H1 (cell line): Measurements from ENCODE around the gene PRKAR1B. TPM values are rescaled to one million over a fixed set of nuclear protein-coding genes. Genes with fewer than 3 reads are reported as not detected.

Experiments
- CTCF ChIA-PET: fragments of 300-600 bp; sonication (Branson Sonifier 250); formaldehyde crosslinking; loops from one replicate; lab custom pipeline; 2021; ENCODE audit not compliant: partially characterized antibody; lab: Charles Lee
- POLR2A ChIA-PET: fragments of 300-600 bp; sonication (Branson Sonifier 250); formaldehyde crosslinking; loops from one replicate; lab custom pipeline; 2021; ENCODE audit warnings: inconsistent platforms; ENCODE audit not compliant: partially characterized antibody; lab: Charles Lee
- DNase-seq, 2 experiments: peaks; one replicate each; pipeline versions ENCODE4 v3.0.0 to v3.0.0-alpha.2; 2010 to 2022; ENCODE audit warnings: low spot score in 2 of 2, low read depth in 1 of 2, mixed read lengths in 1 of 2
- FAIRE-seq: peaks from 2 replicates; lab custom pipeline; 2011; peaks lifted over from hg19 to GRCh38; lab: Jason Lieb, UNC
- H2AFZ ChIP-seq: 2 replicates; pipeline ENCODE4 v1.8.1; 2012; ENCODE audit warnings: low read length, inconsistent platforms
- H2AK5ac ChIP-seq: 2 replicates; pipeline ENCODE4 v1.6.1; 2013; ENCODE audit warnings: low read depth, low read length
- H2BK120ac ChIP-seq: replicated peaks from 2 replicates; pipeline ENCODE3; 2013; ENCODE audit warnings: low read depth, low read length, inconsistent platforms
- H2BK12ac ChIP-seq: 2 replicates; pipeline ENCODE4 v1.6.1; 2013; ENCODE audit warnings: low read depth, low read length
- H2BK15ac ChIP-seq: 2 replicates; pipeline ENCODE4 v1.6.1; 2013; ENCODE audit warnings: low read length
- H2BK20ac ChIP-seq: 2 replicates; pipeline ENCODE4 v1.6.1; 2013; ENCODE audit warnings: low read length
- H2BK5ac ChIP-seq: 2 replicates; pipeline ENCODE4 v1.6.1; 2013; ENCODE audit warnings: low read depth, low read length
- H3K14ac ChIP-seq: 2 replicates; pipeline ENCODE4 v1.6.1; 2013; ENCODE audit warnings: inconsistent platforms; ENCODE audit not compliant: insufficient read length
- H3K18ac ChIP-seq: 2 replicates; pipeline ENCODE4 v1.6.1; 2013; ENCODE audit warnings: low read length; ENCODE audit errors: extremely low read depth
- H3K23ac ChIP-seq: 2 replicates; pipeline ENCODE4 v1.6.1; 2013; ENCODE audit warnings: inconsistent platforms; ENCODE audit not compliant: insufficient read length
- H3K23me2 ChIP-seq: 2 replicates; pipeline ENCODE4 v1.6.1; 2013; ENCODE audit warnings: low read depth, low read length
- H3K27ac ChIP-seq: 2 replicates; pipeline ENCODE4 v1.6.1; 2011; ENCODE audit warnings: low read depth, low read length, inconsistent platforms
- H3K27me3 ChIP-seq, 4 experiments: replicated peaks in 1 of 4; 1 replicate in 1 of 4; 2 replicates in 3 of 4; pipeline versions ENCODE4 v1.6.1 to v1.8.1; 2011 to 2013; ENCODE audit warnings: low read length in 3 of 4, mild to moderate bottlenecking in 3 of 4, inconsistent platforms in 2 of 4, mixed read lengths in 2 of 4, moderate library complexity in 1 of 4; ENCODE audit not compliant: control insufficient read depth in 3 of 4, insufficient read depth in 3 of 4; ENCODE audit errors: extremely low read depth in 1 of 4
- H3K36me3 ChIP-seq, 4 experiments: 2 replicates each; pipeline versions ENCODE4 v1.6.1 to v1.8.1; 2011 to 2013; ENCODE audit warnings: mild to moderate bottlenecking in 4 of 4, low read length in 3 of 4, moderate library complexity in 2 of 4, control low read depth in 1 of 4, inconsistent platforms in 1 of 4; ENCODE audit not compliant: insufficient read depth in 4 of 4, control insufficient read depth in 2 of 4
- H3K4ac ChIP-seq: replicated peaks from 2 replicates; pipeline ENCODE3; 2013; ENCODE audit warnings: low read length, low read depth, mixed read lengths, inconsistent platforms; ENCODE audit not compliant: insufficient read length
- H3K4me1 ChIP-seq, 4 experiments: replicated peaks in 1 of 4; 1 replicate in 1 of 4; 2 replicates in 3 of 4; pipeline versions ENCODE4 v1.6.1 to v1.8.1; 2011 to 2013; ENCODE audit warnings: low read length in 3 of 4, inconsistent platforms in 2 of 4, mixed read lengths in 1 of 4; ENCODE audit not compliant: insufficient read depth in 4 of 4, control insufficient read depth in 3 of 4
- H3K4me2 ChIP-seq, 2 experiments: 2 replicates each; pipeline versions ENCODE4 v1.6.1 to v1.8.1; 2011 to 2013; ENCODE audit warnings: low read depth in 2 of 2, low read length in 2 of 2, control low read depth in 1 of 2, inconsistent platforms in 1 of 2, mild to moderate bottlenecking in 1 of 2; ENCODE audit not compliant: insufficient read depth in 1 of 2
- H3K4me3 ChIP-seq, 4 experiments: fragments of 200-600, 300-600 bp in 1 of 4; sonication (generic), shearing (Covaris generic), sonication (Bioruptor Twin) in 1 of 4; 2 replicates each; pipeline versions ENCODE4 v1.5.1 to v1.8.1; 2011 to 2016; ENCODE audit warnings: low read length in 4 of 4, low read depth in 3 of 4, control low read depth in 2 of 4, inconsistent platforms in 2 of 4, mild to moderate bottlenecking in 2 of 4, mixed read lengths in 1 of 4, moderate library complexity in 1 of 4; ENCODE audit not compliant: insufficient read depth in 2 of 4; ENCODE audit errors: extremely low read depth in 1 of 4
- H3K56ac ChIP-seq: replicated peaks from 2 replicates; pipeline ENCODE3; 2013; ENCODE audit warnings: low read depth, mild to moderate bottlenecking, mixed read lengths, low read length, inconsistent platforms; ENCODE audit not compliant: insufficient read length
- H3K79me1 ChIP-seq: 2 replicates; pipeline ENCODE4 v1.6.1; 2013; ENCODE audit warnings: low read depth, low read length, control low read depth
- H3K79me2 ChIP-seq, 2 experiments: 2 replicates each; pipeline versions ENCODE4 v1.6.1 to v1.8.1; 2012 to 2013; ENCODE audit warnings: low read length in 2 of 2, mild to moderate bottlenecking in 2 of 2, inconsistent platforms in 1 of 2; ENCODE audit not compliant: insufficient read depth in 2 of 2, control insufficient read depth in 1 of 2
- H3K9ac ChIP-seq, 4 experiments: replicated peaks in 1 of 4; 1 replicate in 1 of 4; 2 replicates in 3 of 4; pipeline versions ENCODE4 v1.6.1 to v1.8.1; 2011 to 2013; ENCODE audit warnings: low read depth in 3 of 4, low read length in 3 of 4, control low read depth in 2 of 4, mild to moderate bottlenecking in 2 of 4, moderate library complexity in 2 of 4, inconsistent platforms in 1 of 4; ENCODE audit errors: extremely low read depth in 1 of 4
- H3K9me3 ChIP-seq, 2 experiments: 2 replicates each; pipeline versions ENCODE4 v1.6.1 to v1.8.1; 2012 to 2013; ENCODE audit warnings: mild to moderate bottlenecking in 2 of 2, moderate library complexity in 2 of 2, control low read depth in 1 of 2, inconsistent platforms in 1 of 2, low read depth in 1 of 2, low read length in 1 of 2, mixed read lengths in 1 of 2; ENCODE audit not compliant: insufficient read depth in 2 of 2
- H4K20me1 ChIP-seq, 2 experiments: replicated peaks in 1 of 2; 2 replicates each; pipeline versions ENCODE3 to v1.8.1; 2011 to 2013; ENCODE audit warnings: inconsistent platforms in 2 of 2, low read length in 2 of 2, mild to moderate bottlenecking in 1 of 2; ENCODE audit not compliant: insufficient read depth in 2 of 2, control insufficient read depth in 1 of 2
- H4K5ac ChIP-seq: 2 replicates; pipeline ENCODE4 v1.6.1; 2013; ENCODE audit warnings: low read length, low read depth, mixed read lengths, inconsistent platforms; ENCODE audit not compliant: insufficient read length
- H4K8ac ChIP-seq: 2 replicates; pipeline ENCODE4 v1.8.0; 2013; ENCODE audit warnings: mild to moderate bottlenecking, moderate library complexity, low read length, inconsistent platforms; ENCODE audit not compliant: insufficient read depth; ENCODE audit errors: extremely low read depth
- H4K91ac ChIP-seq: replicated peaks from 2 replicates; pipeline ENCODE3; 2013; ENCODE audit warnings: low read length, mixed read lengths, inconsistent platforms; ENCODE audit not compliant: insufficient read length
- ASH2L ChIP-seq: fragments of 200-600, 300-600 bp; sonication (generic); IDR thresholded peaks from one replicate; pipeline ENCODE4 v1.7.1; 2017; ENCODE audit warnings: low read length
- BACH1 ChIP-seq: IDR thresholded peaks from 2 replicates; pipeline ENCODE4 v1.6.1; 2012; ENCODE audit warnings: low read length, improper control_type of control experiment
- CBX8 ChIP-seq: fragments of 300-800, 300-1000 bp; sonication (generic); IDR thresholded peaks from 2 replicates; pipeline ENCODE4 v1.7.1; 2016; ENCODE audit warnings: low read depth, low read length, borderline replicate concordance
- CEBPB ChIP-seq: IDR thresholded peaks from 2 replicates; pipeline ENCODE4 v1.6.1; 2012; ENCODE audit warnings: low read depth, low read length
- EGR1 ChIP-seq: IDR thresholded peaks from 2 replicates; pipeline ENCODE4 v1.6.1; 2011; ENCODE audit warnings: low read depth, low read length, borderline replicate concordance
- EZH2 ChIP-seq: fragments of 200-600 bp; sonication (generic); IDR thresholded peaks from 2 replicates; pipeline ENCODE4 v1.7.1; 2012; ENCODE audit warnings: low read depth, mild to moderate bottlenecking, moderate library complexity, low read length, inconsistent platforms; ENCODE audit not compliant: severe bottlenecking
- JUN ChIP-seq: IDR thresholded peaks from 2 replicates; pipeline ENCODE4 v1.6.1; 2011; ENCODE audit warnings: low read depth, mild to moderate bottlenecking, improper control_type of control experiment, low read length
- MAFK ChIP-seq: IDR thresholded peaks from 2 replicates; pipeline ENCODE4 v1.6.1; 2012; ENCODE audit warnings: low read depth, mild to moderate bottlenecking, improper control_type of control experiment, low read length
- NRF1 ChIP-seq: IDR thresholded peaks from 2 replicates; pipeline ENCODE4 v1.6.1; 2011; ENCODE audit warnings: mild to moderate bottlenecking, low read depth, low read length, improper control_type of control experiment
- POLR2A ChIP-seq, 2 experiments: IDR thresholded peaks; 1 replicate in 1 of 2; 2 replicates in 1 of 2; pipeline ENCODE4 v1.6.1; 2011; ENCODE audit warnings: low read depth in 2 of 2, low read length in 2 of 2, mild to moderate bottlenecking in 2 of 2; ENCODE audit errors: control extremely low read depth in 1 of 2
- RNF2 ChIP-seq: fragments of 200-900, 300-1000 bp; sonication (generic); IDR thresholded peaks from 2 replicates; pipeline ENCODE4 v1.7.1; 2016; ENCODE audit warnings: borderline replicate concordance, low read depth, mild to moderate bottlenecking, antibody characterized with exemption, low read length; ENCODE audit not compliant: poor library complexity, severe bottlenecking; ENCODE audit errors: missing control alignments
- SAP30 ChIP-seq: fragments of 300-600 bp; sonication (generic); IDR thresholded peaks from 2 replicates; pipeline ENCODE4 v1.7.1; 2012; ENCODE audit warnings: low read length, moderate library complexity, mild to moderate bottlenecking, inconsistent platforms; ENCODE audit not compliant: insufficient read depth, insufficient replicate concordance
- SIRT6 ChIP-seq: IDR thresholded peaks from one replicate; pipeline ENCODE4 v1.7.1; 2012; ENCODE audit warnings: low read length, inconsistent platforms
- SUZ12 ChIP-seq: fragments of 200-600 bp; sonication (generic); IDR thresholded peaks from 2 replicates; pipeline ENCODE4 v1.6.1; 2012; ENCODE audit warnings: mild to moderate bottlenecking, inconsistent platforms, low read length, moderate library complexity, mixed read lengths
- TCF12 ChIP-seq: IDR thresholded peaks from 2 replicates; pipeline ENCODE4 v1.6.1; 2011; ENCODE audit warnings: low read depth, mild to moderate bottlenecking, low read length
- WGBS, 2 experiments: shearing (Covaris generic) in 1 of 2; methylation state at CpG; one replicate each; pipeline versions ENCODE4 v1.1.6 to v1.1.7; 2013 to 2015; ENCODE audit warnings: low lambda C conversion rate in 2 of 2, mixed read lengths in 2 of 2, inconsistent platforms in 1 of 2, low coverage in 1 of 2, missing lambda C conversion rate in 1 of 2; ENCODE audit not compliant: insufficient replicate concordance in 2 of 2, insufficient coverage in 1 of 2, insufficient read length in 1 of 2; ENCODE audit errors: extremely low coverage in 1 of 2, missing lambda C conversion rate in 1 of 2; 5-methylcytosine and 5-hydroxymethylcytosine counted together
- polyA plus RNA-seq, 7 experiments: library from polyadenylated mRNA; depleted of rRNA in 3 of 7; stranded (reverse) in 5 of 7; unstranded in 2 of 7; fragments of >200 nt in 5 of 7; fragments of 200-250 nt in 2 of 7; gene quantifications; 1 replicate in 5 of 7; 2 replicates in 1 of 7; 4 replicates in 1 of 7; pipeline versions ENCODE4 v1.2.1 to v1.2.3, GENCODE V29; 2011 to 2013; ENCODE audit warnings: missing spikeins in 2 of 7, mixed read lengths in 2 of 7
- total RNA-seq: library from RNA; stranded (reverse); fragmentation: NEBNext Ultra II Directional; extraction: Animal tissue kit (Norgen Biotek cat#: 25700); gene quantifications from 2 replicates; pipeline ENCODE4 v1.2.1, GENCODE V29; 2021

The PRKAR1B gene
- total and polyA plus RNA-seq, 2 of the 8 experiments (the other 6 are each of a cell fraction or from before 2014, with no cell fraction given), result 12.3 to 55.7 TPM

GRCh38 chr7:716222-716621, 10.9 kb downstream of the PRKAR1B start:
- CTCF ChIA-PET, result interaction anchor here (0.6 to 1.5 kb wide), 5 partner anchors 10 to 1731 kb away, joined by 3 to 4 read pairs (median 3); partner anchors contain the start of gene DNAAF5
- POLR2A ChIA-PET, result interaction anchor here (1.2 kb wide), 1 partner anchor 11 kb away, joined by 3 read pairs; the partner anchor contains the start of genes DNAAF5 and PRKAR1B
- no peak overlapping the region for H2AFZ ChIP-seq
- peaks cover 0 to 5% of the 10 kb centered on the region in 2 experiments; a peak in 2 of 4 replicates for H3K9me3 ChIP-seq
- FAIRE-seq (no peak), DNase-seq (no peak)
- no peak overlapping the region for H2BK12ac ChIP-seq
- H3K27ac ChIP-seq, result no peak overlapping the region
- no peaks in the 10 kb centered on the region for H3K27me3 ChIP-seq
- WGBS, 2 experiments, result 86% methylated on average over 10 of the region's 10 CpGs; no CpG with 5 or more reads in 1 of the 2 experiments
- no peak overlapping the region for H4K91ac ChIP-seq
- no peak overlapping the region for H3K4me2 ChIP-seq
- H2BK15ac ChIP-seq, result no peak overlapping the region
- no peaks in the 10 kb centered on the region; a peak in 1 of 8 replicates for H3K36me3 ChIP-seq
- H3K79me2 ChIP-seq, result peaks cover 0 to 37% of the 10 kb centered on the region in 2 experiments; a peak in 2 of 4 replicates
- H3K4me1 ChIP-seq, result peaks cover 0 to 7% (median 4%) of the 10 kb centered on the region in 4 experiments; a peak in 5 of 7 replicates
- no peak overlapping the region for H2BK120ac ChIP-seq
- H3K18ac ChIP-seq, result no peak overlapping the region
- no peak overlapping the region for H3K56ac ChIP-seq
- H3K4me3 ChIP-seq, result no peak overlapping the region
- H3K9ac ChIP-seq, result no peak overlapping the region
- H3K14ac ChIP-seq, result no peak overlapping the region
- no peak overlapping the region for H2AK5ac ChIP-seq
- H3K23ac ChIP-seq, result no peak overlapping the region
- H3K4ac ChIP-seq, result no peak overlapping the region
- H2BK20ac ChIP-seq, result no peak overlapping the region
- H3K23me2 ChIP-seq, result no peaks in the 10 kb centered on the region
- peaks cover 0 to 10% of the 10 kb centered on the region in 2 experiments for H4K20me1 ChIP-seq
- no peak overlapping the region for H4K8ac ChIP-seq
- H2BK5ac ChIP-seq, result no peak overlapping the region
- no peak overlapping the region for H4K5ac ChIP-seq
- peaks cover 7% of the 10 kb centered on the region for H3K79me1 ChIP-seq
- TF ChIP-seq CBX8 (no peak), TCF12 (no peak), EGR1 (no peak), SUZ12 (no peak), RNF2 (no peak), SAP30 (no peak), JUN (no peak), MAFK (no peak), CEBPB (no peak), ASH2L (no peak), SIRT6 (no peak), BACH1 (no peak), POLR2A (IDR thresholded peaks at IDR 0.05; ENCODE audit: control extremely low read depth in 1 of 2, low read depth in 2 of 2, low read length in 2 of 2) (no peak), EZH2 (no peak), NRF1 (no peak)
